Osteoblast (primary cell): ENCODE data around the gene LMAN1L. TPM values are rescaled to one million over a fixed set of nuclear protein-coding genes. Genes with fewer than 3 reads are reported as not detected.

Source experiments
- DNase-seq: peaks from one replicate; pipeline ENCODE4 v3.0.0; 2011; ENCODE audit warnings: low spot score, mixed read lengths; ENCODE audit not compliant: insufficient read length; ENCODE audit errors: missing footprints
- H2AFZ ChIP-seq: 2 replicates; pipeline ENCODE4 v1.6.0; 2011; ENCODE audit warnings: mild to moderate bottlenecking, low read length
- H3K27ac ChIP-seq: 2 replicates; pipeline ENCODE4 v1.5.1; 2011; ENCODE audit warnings: mild to moderate bottlenecking, low read depth, low read length, moderate library complexity
- H3K27me3 ChIP-seq: 2 replicates; pipeline ENCODE4 v1.6.0; 2012; ENCODE audit warnings: mild to moderate bottlenecking, control low read depth, inconsistent platforms, low read length, moderate library complexity; ENCODE audit not compliant: insufficient read depth
- H3K36me3 ChIP-seq: 2 replicates; pipeline ENCODE4 v1.5.1; 2011; ENCODE audit warnings: mild to moderate bottlenecking, low read length, control low read depth, moderate library complexity; ENCODE audit not compliant: insufficient read depth
- H3K4me1 ChIP-seq: 2 replicates; pipeline ENCODE4 v1.5.1; 2011; ENCODE audit warnings: mild to moderate bottlenecking, low read length, control low read depth, moderate library complexity; ENCODE audit not compliant: insufficient read depth
- H3K4me2 ChIP-seq: 2 replicates; pipeline ENCODE4 v1.6.0; 2011; ENCODE audit warnings: mild to moderate bottlenecking, low read length; ENCODE audit not compliant: insufficient read depth
- H3K4me3 ChIP-seq: fragments of 200-600 bp; sonication (generic); 3 replicates; pipeline ENCODE4 v1.5.1; 2012; ENCODE audit warnings: mild to moderate bottlenecking, low read length, inconsistent platforms; ENCODE audit not compliant: insufficient read depth
- H3K79me2 ChIP-seq: 2 replicates; pipeline ENCODE4 v1.6.0; 2012; ENCODE audit warnings: mild to moderate bottlenecking, low read length, control low read depth, inconsistent platforms; ENCODE audit not compliant: insufficient read depth
- H3K9me3 ChIP-seq: 2 replicates; pipeline ENCODE4 v1.5.1; 2011; ENCODE audit warnings: low read depth, low read length, control low read depth
- H4K20me1 ChIP-seq: 2 replicates; pipeline ENCODE4 v1.6.0; 2012; ENCODE audit warnings: mild to moderate bottlenecking, low read length, control low read depth; ENCODE audit not compliant: insufficient read depth
- total RNA-seq: library from RNA; depleted of rRNA; stranded (reverse); fragments of >200 nt; gene quantifications from 2 replicates; pipeline ENCODE4 v1.2.3, GENCODE V29; 2012
- TF ChIP-seq, protein P1 (sequence below): IDR thresholded peaks from 2 replicates; pipeline ENCODE4 v1.5.1; 2011; ENCODE audit warnings: mild to moderate bottlenecking, low read depth, low read length, moderate library complexity; ENCODE audit errors: extremely low read depth

The LMAN1L gene
- total RNA-seq, 1 donor: not detected

DNA sequence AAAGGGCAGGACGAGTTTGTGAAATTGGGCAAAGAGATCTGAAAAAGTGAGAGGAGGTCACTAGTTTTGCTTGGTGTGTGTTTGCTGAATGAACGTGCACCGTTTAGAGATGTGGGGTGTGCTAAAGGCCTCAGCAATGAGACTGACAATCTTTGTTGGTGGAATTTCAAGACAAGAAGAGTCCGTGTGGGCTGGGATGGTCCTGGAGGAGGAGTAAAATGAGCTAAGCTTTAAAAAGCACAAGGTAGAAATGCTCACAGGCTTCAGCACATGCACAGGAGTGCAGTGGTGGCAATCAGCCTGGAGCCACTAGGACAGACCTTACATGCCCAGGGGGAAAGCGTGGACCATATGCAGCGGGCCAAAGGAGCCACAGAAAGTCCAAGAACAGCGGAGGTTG, 12.3 kb downstream of the LMAN1L start:
- TF ChIP-seq, protein P1, sequence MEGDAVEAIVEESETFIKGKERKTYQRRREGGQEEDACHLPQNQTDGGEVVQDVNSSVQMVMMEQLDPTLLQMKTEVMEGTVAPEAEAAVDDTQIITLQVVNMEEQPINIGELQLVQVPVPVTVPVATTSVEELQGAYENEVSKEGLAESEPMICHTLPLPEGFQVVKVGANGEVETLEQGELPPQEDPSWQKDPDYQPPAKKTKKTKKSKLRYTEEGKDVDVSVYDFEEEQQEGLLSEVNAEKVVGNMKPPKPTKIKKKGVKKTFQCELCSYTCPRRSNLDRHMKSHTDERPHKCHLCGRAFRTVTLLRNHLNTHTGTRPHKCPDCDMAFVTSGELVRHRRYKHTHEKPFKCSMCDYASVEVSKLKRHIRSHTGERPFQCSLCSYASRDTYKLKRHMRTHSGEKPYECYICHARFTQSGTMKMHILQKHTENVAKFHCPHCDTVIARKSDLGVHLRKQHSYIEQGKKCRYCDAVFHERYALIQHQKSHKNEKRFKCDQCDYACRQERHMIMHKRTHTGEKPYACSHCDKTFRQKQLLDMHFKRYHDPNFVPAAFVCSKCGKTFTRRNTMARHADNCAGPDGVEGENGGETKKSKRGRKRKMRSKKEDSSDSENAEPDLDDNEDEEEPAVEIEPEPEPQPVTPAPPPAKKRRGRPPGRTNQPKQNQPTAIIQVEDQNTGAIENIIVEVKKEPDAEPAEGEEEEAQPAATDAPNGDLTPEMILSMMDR: no peak
- Histone ChIP-seq H4K20me1 (peaks cover 2% of the 10 kb centered on the region), H3K79me2 (no peaks in the 10 kb centered on the region)

DNA sequence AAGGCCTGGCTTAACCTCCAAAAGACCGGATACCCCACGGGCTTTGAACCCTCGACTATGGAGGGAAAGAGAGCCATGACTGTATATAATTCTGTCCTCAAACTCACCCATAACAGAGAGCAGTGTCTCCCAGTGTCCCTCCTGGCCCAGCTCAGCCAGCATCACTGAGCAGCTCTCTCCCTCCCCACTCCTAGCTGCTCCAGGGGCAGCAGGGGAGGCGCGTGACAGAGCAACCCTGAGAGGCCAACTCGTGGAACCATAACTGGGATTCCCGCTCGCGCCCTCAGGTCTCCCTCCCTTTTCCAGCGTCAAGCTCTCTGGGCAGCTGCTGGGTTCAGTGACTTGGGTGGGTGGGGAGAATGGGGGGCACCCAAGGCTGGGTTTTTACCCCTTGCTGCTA, 13.2 kb downstream of the LMAN1L start:
- TF ChIP-seq, protein P1: no peak
- Histone ChIP-seq H3K4me1 (no peaks in the 10 kb centered on the region), H2AFZ (no peak overlapping the region), H3K4me3 (no peak overlapping the region), H3K27ac (no peak overlapping the region), H3K27me3 (peaks cover 32% of the 10 kb centered on the region), H3K79me2 (no peaks in the 10 kb centered on the region), H3K36me3 (no peaks in the 10 kb centered on the region), H3K4me2 (no peak overlapping the region), H3K9me3 (no peaks in the 10 kb centered on the region), H4K20me1 (peaks cover 2% of the 10 kb centered on the region)
- no peak for DNase-seq

More for the DNA sequence above, 12.3 kb downstream of the LMAN1L start:
- Histone ChIP-seq H3K27me3 (peaks cover 32% of the 10 kb centered on the region), H3K27ac (no peak overlapping the region), H3K36me3 (no peaks in the 10 kb centered on the region), H3K9me3 (no peaks in the 10 kb centered on the region), H3K4me3 (no peak overlapping the region), H3K4me1 (no peaks in the 10 kb centered on the region), H2AFZ (no peak overlapping the region), H3K4me2 (no peak overlapping the region)
- DNase-seq: no peak

DNA sequence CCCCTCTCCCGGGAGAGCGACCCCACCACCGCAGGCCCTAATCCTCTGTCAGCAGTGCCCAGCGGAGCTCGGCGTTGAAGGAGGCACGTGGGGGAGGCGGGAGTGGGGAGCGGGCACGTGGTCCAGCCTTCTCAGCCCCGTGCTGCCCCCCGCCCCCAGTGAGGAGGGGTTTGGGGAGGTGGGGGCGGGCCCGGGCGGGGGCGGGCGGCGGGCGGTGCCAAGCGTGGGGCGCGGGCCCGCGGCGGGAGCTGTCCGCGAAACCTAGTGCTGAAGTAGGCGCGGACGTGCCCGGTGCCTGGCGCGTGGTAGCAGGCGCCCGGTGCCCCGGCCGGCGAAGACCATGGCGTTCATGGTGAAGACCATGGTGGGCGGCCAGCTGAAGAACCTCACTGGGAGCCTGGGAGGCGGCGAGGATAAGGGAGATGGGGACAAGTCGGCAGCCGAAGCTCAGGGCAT, 13.8 kb downstream of the LMAN1L start, which contains the start of gene CPLX3:
Gene CPLX3 (plus strand): TSS at position 264 of the 456 bp plus-strand sequence. CDS start 77 bp downstream, at position 341.
- H3K4me2 ChIP-seq: no peak within 1 kb of the TSS
- peak; percentile 93 for DNase-seq

GRCh38 chr15:74826921-74827320, 14.3 kb downstream of the LMAN1L start:
- Histone ChIP-seq H4K20me1 (peaks cover 2% of the 10 kb centered on the region), H3K4me1 (no peaks in the 10 kb centered on the region), H2AFZ (no peak overlapping the region), H3K79me2 (no peaks in the 10 kb centered on the region), H3K4me3 (no peak overlapping the region), H3K36me3 (no peaks in the 10 kb centered on the region), H3K27ac (no peak overlapping the region), H3K9me3 (no peaks in the 10 kb centered on the region), H3K27me3 (peaks cover 32% of the 10 kb centered on the region), H3K4me2 (no peak overlapping the region)
- DNase-seq: peak; percentile 87
- TF ChIP-seq, protein P1: no peak

More for the DNA sequence above, 13.8 kb downstream of the LMAN1L start, which contains the start of gene CPLX3:
- H3K9me3 ChIP-seq: no peaks in the 10 kb centered on the region
- no peaks in the 10 kb centered on the region for H3K36me3 ChIP-seq
- no peak within 1 kb of the TSS for H3K4me3 ChIP-seq
- no peaks in the 10 kb centered on the region for H3K79me2 ChIP-seq
- no peak within 1 kb of the TSS for H3K27ac ChIP-seq
- no peak within 1 kb of the TSS for H2AFZ ChIP-seq
- H4K20me1 ChIP-seq: peaks cover 2% of the 10 kb centered on the region
- H3K4me1 ChIP-seq: no peaks in the 10 kb centered on the region
- TF ChIP-seq, protein P1: no peak
- peaks cover 32% of the 10 kb centered on the region for H3K27me3 ChIP-seq
